NB4 (cell line): Measurements from ENCODE around the gene DNAL1.

ENCODE experiments used
- DNase-seq: peaks from one replicate; pipeline ENCODE4 v3.0.0; 2010; ENCODE audit warnings: low read depth
- H3K4me3 ChIP-seq: one replicate; pipeline ENCODE4 v1.5.1; 2011; ENCODE audit warnings: mild to moderate bottlenecking, low read depth, low read length, moderate library complexity
- CTCF ChIP-seq: IDR thresholded peaks from one replicate; pipeline ENCODE4 v1.5.1; 2012; ENCODE audit warnings: low read depth, low read length
- MAX ChIP-seq: IDR thresholded peaks from 2 replicates; pipeline ENCODE4 v1.6.1; 2011; ENCODE audit warnings: low read depth, low read length
- MYC ChIP-seq: IDR thresholded peaks from 2 replicates; pipeline ENCODE4 v1.6.1; 2011; ENCODE audit warnings: low read depth, low read length
- POLR2A ChIP-seq: IDR thresholded peaks from 2 replicates; pipeline ENCODE4 v1.6.1; 2011; ENCODE audit warnings: mild to moderate bottlenecking; ENCODE audit not compliant: insufficient read length; ENCODE audit errors: extremely low read depth

DNAL1 gene

DNA sequence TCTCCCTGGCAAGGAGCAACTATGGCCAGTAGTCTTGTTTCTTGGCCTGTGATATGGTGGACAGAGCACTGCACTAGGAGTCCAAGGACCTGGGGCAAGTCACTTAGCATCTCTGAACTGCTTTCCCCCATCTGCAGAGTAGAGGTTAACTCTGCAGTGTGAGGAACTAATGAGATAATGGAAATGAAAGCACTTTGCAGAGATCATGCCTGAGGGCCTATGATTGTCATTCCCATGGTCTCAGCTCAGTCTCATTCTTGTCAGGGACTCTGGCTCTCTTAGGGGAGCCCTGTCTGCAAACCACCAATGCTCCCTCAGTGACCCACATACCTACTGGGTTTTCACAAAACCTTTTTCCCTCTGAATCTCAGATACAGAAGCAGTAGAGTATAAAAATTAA lies 75.8 kb downstream of the DNAL1 start:
- no peak for DNase-seq
- H3K4me3 ChIP-seq, result no peak overlapping the region
- TF ChIP-seq MAX (no peak), CTCF (no peak), MYC (no peak), POLR2A (no peak)

DNA sequence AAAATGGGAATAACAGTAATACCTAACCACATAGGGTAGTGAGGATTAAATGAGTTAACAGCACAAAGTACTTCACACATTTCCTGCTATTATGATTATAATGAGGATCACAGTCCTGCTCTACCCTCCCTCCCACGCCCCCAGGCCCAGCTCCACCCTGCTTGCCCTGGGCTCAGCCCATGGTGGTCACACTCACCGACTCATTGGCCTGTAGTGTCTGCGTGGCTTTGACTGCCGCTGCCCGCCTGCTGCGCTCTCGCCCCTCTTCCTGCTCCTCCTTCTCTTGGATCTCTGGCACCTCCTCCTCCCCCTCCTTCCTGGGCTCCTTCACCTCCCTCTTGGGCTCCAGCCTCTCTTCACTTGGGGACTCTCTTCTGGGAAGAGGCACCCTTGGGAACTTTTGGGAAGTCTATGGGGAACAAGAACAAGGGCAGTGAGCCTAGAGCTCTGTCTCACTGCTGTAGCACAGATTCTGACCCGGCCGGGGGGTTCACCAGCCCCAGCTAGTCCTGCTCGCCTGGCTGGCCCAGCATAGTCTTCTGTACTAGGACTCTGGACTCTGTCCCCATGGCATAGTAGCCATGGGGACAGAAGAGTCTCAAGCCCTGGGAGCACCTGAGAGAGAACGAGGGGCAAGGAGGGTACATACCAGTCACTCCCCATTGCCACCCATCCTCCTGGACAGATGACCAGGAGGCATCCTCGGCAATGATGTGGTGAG lies 76.5 kb downstream of the DNAL1 start:
- TF ChIP-seq MYC, result no peak
- no peak for TF ChIP-seq POLR2A
- no peak for TF ChIP-seq MAX
- TF ChIP-seq CTCF, result no peak
- no peak for DNase-seq
- no peak overlapping the region for H3K4me3 ChIP-seq

GRCh38 chr14:73722581-73722980 lies 77.8 kb downstream of the DNAL1 start:
- TF ChIP-seq POLR2A, result no peak
- TF ChIP-seq MYC, result no peak
- TF ChIP-seq CTCF, result no peak
- TF ChIP-seq MAX, result no peak
- no peak for DNase-seq
- H3K4me3 ChIP-seq, result no peak overlapping the region

DNA sequence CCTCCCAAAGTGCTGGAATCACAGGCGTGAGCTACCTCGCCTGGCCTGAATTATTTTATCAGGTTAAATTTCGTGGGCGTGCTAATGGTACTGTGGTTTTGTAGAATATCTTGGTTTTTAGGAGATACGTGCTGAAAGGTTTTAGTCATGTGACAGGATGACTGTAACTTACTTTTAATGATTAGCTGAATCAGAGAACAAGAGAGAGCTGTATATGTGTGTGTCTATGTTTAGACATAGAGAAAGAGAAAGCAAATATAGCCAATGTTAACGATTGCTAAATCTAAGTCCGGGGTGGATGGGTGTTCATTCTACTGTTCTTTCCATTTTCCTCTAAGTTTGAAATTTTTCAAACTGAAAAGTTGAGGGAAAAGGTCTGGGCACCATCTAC lies 78.6 kb downstream of the DNAL1 start:
- DNase-seq, result no peak
- H3K4me3 ChIP-seq, result no peak overlapping the region
- TF ChIP-seq MAX (no peak), MYC (no peak), CTCF (no peak)

DNA sequence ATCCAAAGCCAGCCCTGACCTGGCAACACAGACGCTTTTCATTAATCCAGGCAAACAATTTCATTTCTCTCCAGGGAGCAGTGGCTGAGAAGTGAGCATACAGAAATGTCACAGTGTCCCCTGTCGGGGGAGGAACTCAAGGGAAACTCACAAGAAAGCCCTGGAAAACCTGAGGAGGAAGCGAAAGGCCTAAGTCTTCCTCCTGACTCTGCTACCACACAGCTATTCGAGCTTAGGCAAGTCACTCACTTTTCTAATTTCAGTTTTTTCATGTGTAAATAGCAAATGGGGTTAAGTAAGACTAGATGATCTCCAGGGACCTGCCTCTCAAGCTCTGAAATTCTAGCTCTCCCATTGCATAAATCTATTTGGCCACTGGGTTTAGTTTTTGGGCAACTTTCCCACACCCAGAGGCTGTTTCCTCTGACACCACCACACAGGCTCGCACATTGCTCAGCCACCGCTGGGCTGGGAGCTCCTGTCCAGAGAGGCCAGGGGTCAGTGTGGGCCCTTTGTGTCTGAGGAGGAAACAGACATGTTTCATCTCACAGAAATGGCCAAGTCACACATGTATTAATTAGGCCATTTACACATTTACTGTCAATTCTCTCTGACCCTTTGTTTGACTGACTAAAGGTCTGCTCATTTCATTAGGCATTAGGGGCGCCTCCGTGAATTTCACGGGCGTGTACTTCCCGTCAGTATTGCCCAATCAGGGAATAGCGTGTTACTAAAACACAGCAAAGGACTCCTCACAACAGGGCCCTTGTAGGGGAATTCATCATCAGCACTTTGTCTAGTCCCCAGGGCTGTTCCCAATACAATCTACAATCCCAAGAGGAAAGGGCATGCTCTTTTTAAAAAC lies 79.2 kb downstream of the DNAL1 start:
- TF ChIP-seq MYC, result no peak
- TF ChIP-seq MAX, result no peak
- no peak for TF ChIP-seq CTCF
- TF ChIP-seq POLR2A, result no peak
- H3K4me3 ChIP-seq, result no peak overlapping the region
- DNase-seq, result peak; percentile 87
